Dedifferentiated amniotic fluid mesenchymal stem cell (primary cell): ENCODE results near the gene BRPF3.
"Not testable (repeated sequence)": the region's sequence is repeated elsewhere in the genome, so short reads cannot be mapped to it uniquely, and the experiment has no call there.

Source experiments
- DNase-seq: peaks from one replicate; pipeline ENCODE4 v3.0.0-alpha.2; 2016; ENCODE audit errors: extremely low spot score

Gene BRPF3

GRCh38 chr6:36200154-36200891, 3.8 kb downstream of the BRPF3 start:
- DNase-seq: no peak

GRCh38 chr6:36200998-36201596, 4.6 kb downstream of the BRPF3 start:
- DNase-seq: no peak

GRCh38 chr6:36201612-36202011, 5.1 kb downstream of the BRPF3 start:
- DNase-seq: no peak

- DNase-seq: no peak
These were observed 5.6 kb downstream of the BRPF3 start for GRCh38 chr6:36202101-36202500.

- no peak for DNase-seq
These were observed 7.7 kb downstream of the BRPF3 start for GRCh38 chr6:36204068-36204753.

GRCh38 chr6:36207155-36207554, 10.6 kb downstream of the BRPF3 start:
- DNase-seq: no peak

- no peak for DNase-seq
These were observed 13.1 kb downstream of the BRPF3 start for GRCh38 chr6:36209606-36210005.

GRCh38 chr6:36210182-36210581, 13.6 kb downstream of the BRPF3 start:
- DNase-seq: no peak

- no peak for DNase-seq
These were observed 14.5 kb downstream of the BRPF3 start for GRCh38 chr6:36210886-36211595.

- DNase-seq: no peak
These were observed 20.0 kb downstream of the BRPF3 start for GRCh38 chr6:36216559-36216958.

GRCh38 chr6:36217188-36217587, 20.6 kb downstream of the BRPF3 start:
- DNase-seq: no peak

- no peak for DNase-seq
These were observed 21.4 kb downstream of the BRPF3 start for GRCh38 chr6:36217946-36218345.

- DNase-seq: not testable (repeated sequence)
These were observed 22.0 kb downstream of the BRPF3 start for GRCh38 chr6:36218516-36218915.

GRCh38 chr6:36219081-36219480, 22.5 kb downstream of the BRPF3 start:
- DNase-seq: no peak

- no peak for DNase-seq
These were observed 23.7 kb downstream of the BRPF3 start for GRCh38 chr6:36220226-36220625.

- no peak for DNase-seq
These were observed 25.1 kb downstream of the BRPF3 start for GRCh38 chr6:36221674-36222073.

GRCh38 chr6:36222924-36223323, 26.4 kb downstream of the BRPF3 start:
- no peak for DNase-seq

GRCh38 chr6:36223706-36224105, 27.2 kb downstream of the BRPF3 start:
- DNase-seq: no peak

- no peak for DNase-seq
These were observed 28.4 kb downstream of the BRPF3 start for GRCh38 chr6:36224918-36225461.

- DNase-seq: no peak
These were observed 30.0 kb downstream of the BRPF3 start for GRCh38 chr6:36226438-36227047.

GRCh38 chr6:36227379-36228228, 31.1 kb downstream of the BRPF3 start:
- no peak for DNase-seq
